Measurements from ENCODE around the gene ITIH2. TPM values are rescaled to one million over a fixed set of nuclear protein-coding genes. Genes with fewer than 3 reads are reported as not detected.
"Not testable (repeated sequence)": the region's sequence is repeated elsewhere in the genome, so short reads cannot be mapped to it uniquely, and the experiment has no call there.

ITIH2 gene
- under 1 TPM in 1 of 3 donors, not detected in 2; 0.05 TPM for polyA plus RNA-seq

DNA sequence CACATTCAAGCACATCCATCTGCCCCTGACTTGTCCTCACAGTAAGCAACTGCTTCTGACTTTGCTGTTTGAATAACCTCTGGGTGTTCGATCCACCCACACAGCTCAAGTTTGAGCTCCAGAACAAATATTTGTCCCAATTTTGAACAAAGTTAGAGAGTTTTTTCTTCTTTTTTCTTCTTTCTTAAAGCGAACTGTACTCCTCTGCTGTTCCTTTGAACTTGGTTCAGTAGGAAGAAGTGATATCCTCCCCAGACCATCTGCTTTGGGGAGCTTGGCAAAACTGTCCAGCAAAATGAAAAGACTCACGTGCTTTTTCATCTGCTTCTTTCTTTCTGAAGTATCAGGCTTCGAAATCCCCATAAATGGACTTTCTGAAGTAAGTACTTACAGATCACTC, at the start of gene ITIH2:
TSS of gene ITIH2 (plus strand) at position 177 of the 400 bp plus-strand sequence. CDS start at position 296, 119 bp downstream.
- H3K27ac ChIP-seq (ENCODE audit: low read depth, low read length) = no peak within 1 kb of the TSS
- 34 to 61% (median 50%) methylated on average over 4 of the region's 4 CpGs for WGBS, 3 donors

DNA sequence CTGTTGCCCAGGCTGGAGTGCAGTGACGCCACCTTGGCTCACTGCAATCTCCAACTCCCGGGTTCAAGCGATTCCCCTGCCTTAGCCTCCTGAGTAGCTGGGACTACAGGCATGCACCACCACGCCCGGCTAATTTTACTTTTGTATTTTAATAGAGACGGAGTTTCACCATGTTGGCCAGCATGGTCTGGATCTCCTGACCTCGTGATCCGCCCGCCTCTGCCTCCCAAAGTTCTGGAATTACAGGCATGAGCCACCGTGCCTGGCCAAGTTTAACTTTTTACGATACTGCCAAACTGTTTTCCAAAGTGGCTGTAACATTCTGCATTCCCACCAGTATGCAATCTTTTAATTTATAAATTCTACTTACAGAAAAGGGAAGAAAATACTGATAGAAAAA, 46.0 kb upstream of the ITIH2 start:
- 76 to 86% (median 78%) methylated on average over 11 of the region's 11 CpGs for WGBS, 3 donors
- not testable (repeated sequence) for H3K27ac ChIP-seq (ENCODE audit: low read depth, low read length)

DNA sequence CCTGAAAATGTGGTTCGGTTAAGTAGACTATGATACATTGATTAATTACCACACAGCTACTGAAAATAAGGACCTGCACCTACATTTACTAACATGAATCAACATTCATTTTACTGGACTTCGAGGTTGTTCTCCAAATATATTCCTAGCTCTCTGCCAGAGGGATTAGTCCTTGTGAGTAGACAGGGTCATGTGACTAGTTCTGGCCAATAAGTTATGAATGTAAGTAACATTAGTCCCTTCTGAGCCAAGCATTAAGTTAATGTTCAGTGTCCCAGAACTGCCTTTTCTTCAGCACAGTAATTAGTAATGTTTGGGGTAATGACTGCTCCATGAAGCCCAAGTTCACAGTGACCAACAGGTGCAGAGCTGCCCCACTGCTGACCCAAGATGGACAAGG, 45.6 kb upstream of the ITIH2 start:
- H3K27ac ChIP-seq (ENCODE audit: low read depth, low read length) = no peak overlapping the region
- 53 to 74% (median 65%) methylated on average over 2 of the region's 2 CpGs for WGBS, 3 donors

DNA sequence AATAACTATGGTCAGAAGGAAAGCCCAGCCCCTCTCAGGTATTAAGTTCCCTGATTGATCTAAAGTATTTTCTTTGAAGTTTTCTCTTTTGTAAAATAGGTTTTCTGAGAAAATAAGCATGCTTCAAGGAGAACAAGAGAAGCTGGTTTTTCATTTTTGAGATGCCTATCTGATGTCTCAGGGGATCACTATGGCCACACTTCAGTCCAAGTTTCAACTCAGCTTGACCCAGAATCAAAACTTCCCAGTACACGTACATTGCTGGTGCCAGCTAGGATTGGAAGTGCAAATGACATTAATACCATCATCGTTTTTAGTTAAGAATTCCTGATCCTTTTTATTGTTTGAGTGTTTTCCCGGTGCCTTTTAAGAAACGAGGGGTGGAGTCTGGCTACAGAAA, 43.6 kb upstream of the ITIH2 start:
- WGBS, 3 donors = 54 to 70% (median 60%) methylated on average over 4 of the region's 4 CpGs
- no peak overlapping the region for H3K27ac ChIP-seq (ENCODE audit: low read depth, low read length)

DNA sequence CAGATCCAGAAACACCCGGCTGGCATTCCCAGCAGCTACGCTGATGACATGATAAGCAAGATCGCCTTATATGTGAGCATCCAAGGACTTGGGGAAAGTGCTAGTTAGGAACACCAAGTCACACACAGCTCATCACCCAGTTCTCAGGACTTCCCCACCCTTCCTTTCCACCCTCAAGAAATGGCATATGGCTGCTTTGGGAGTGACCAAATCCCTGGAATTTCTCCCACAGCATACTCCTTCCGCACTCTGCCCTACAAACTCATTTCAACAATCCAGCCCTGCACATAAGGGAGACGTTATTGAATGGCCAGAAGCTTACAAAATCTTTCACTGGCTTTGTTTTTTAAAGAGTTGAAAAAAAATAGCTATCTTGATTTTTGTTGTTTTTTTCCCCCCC, 40.6 kb upstream of the ITIH2 start:
- no peak overlapping the region for H3K27ac ChIP-seq (ENCODE audit: low read depth, low read length)
- 69 to 80% (median 74%) methylated on average over 5 of the region's 5 CpGs for WGBS, 3 donors

DNA sequence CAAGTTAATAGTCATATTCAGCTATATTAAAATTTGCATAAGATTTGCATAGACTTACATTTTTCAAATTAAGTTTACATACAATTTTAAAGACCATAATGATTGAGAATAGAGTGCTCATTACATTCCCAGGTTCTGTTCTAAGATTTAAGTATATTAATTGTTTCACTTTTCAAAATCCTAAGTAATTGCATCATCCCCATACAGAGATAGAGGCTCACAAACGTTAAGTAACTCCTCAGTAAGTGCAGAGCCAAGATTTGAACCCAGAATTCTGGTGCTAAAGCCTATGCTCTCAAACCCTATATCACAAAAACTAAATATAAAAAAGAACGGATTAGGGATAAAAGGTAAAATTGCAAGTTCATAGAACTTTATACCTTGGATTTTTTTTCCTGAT, 38.4 kb upstream of the ITIH2 start:
- WGBS, 3 donors = 57 to 59% (median 58%) methylated on average over 2 of the region's 2 CpGs
- H3K27ac ChIP-seq (ENCODE audit: low read depth, low read length) = no peak overlapping the region

- 6 to 16% (median 11%) methylated on average over 6 of the region's 6 CpGs for WGBS, 3 donors
- H3K27ac ChIP-seq (ENCODE audit: low read depth, low read length) = no peak overlapping the region
Measured at GRCh38 chr10:7665767-7666166, 37.3 kb upstream of the ITIH2 start.

DNA sequence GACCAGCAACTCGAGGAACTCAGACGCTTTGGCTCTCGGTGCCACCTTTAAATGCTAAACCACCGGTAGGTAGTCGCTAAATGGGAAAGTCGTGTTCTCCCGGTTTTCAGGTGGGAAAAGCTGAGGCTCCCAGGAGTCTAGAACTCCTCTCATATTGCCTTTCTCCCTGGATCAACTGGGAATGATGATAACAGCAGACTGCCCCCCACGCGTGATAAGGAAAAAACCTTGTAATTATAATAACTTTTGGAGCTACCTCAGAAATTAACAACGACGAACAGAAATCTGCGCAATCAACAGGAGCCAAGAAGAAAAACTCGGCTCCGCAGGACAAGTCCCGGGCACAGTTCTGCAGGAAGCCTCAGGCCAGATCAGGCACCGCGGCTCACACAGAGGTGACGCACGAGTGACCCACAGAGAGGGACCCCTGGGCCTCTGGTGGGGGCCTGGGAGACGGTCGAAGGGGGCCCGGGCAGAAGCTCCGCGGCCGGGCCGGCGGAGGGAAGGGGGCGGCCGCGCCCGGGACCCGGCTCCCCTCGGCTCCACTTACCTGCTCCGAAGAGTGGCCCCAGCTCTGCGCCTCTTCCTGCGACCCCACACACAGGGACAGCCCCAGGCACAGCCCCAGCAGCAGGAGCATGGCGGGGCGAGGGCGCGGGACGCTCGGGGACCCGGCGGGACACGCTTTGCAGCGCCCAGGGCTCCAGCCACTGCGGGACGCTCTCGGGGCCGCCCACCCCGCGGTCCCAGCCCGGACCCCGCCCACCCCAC, 36.7 kb upstream of the ITIH2 start, which contains the start of gene ITIH5:
TSS of gene ITIH5 (minus strand) at position 714 of the 771 bp plus-strand sequence. CDS start at position 640, 74 bp downstream.
- no peak within 1 kb of the TSS for H3K27ac ChIP-seq (ENCODE audit: low read depth, low read length)
- 1 to 2% (median 2%) methylated on average over 40 to 54 of the region's 54 CpGs for WGBS, 3 donors

DNA sequence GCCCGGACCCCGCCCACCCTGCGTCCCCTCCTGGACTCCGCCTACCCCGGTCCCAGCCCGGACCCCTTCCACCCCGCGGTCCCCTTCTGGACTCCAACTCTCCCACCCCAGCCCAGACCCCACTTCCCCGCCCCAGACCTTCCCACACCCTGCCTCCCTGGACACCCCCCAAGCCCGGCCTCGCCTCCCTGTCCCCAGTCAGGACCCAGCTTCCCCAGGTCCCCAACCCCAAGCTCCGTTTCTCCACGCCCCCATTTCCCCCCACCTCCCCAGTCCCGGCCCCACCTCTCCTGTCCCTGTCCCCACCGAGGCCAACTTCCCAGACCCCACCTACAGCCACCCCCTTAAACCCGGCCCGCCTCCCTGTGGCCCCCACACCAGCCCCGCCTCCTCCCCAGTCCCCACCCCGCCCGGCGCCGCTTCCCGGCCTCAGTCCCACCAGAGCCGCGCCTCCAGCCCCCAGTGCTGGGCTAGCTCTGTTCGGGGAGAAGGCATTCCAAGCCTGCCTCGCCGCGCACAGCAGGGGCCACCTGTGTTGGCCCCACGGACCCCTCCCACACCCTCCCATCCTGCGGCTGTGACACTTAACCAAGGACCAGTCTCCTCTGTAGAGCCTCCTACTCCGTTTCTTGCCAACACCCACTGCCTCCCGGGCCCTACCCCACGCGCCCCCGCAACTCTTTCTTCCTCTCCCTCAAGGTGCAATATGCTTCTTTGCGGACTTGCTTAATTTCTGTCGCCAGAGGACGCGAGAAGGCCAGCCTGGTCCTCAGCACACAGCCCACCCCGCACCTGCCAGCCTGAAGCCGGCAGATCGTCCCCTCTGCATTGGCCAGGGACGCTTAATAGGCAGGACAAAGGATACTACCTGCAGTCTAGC, 35.6 kb upstream of the ITIH2 start:
- WGBS, 3 donors = 2 to 5% (median 4%) methylated on average over 28 to 44 of the region's 44 CpGs
- H3K27ac ChIP-seq (ENCODE audit: low read depth, low read length) = no peak overlapping the region

- H3K27ac ChIP-seq (ENCODE audit: low read depth, low read length) = no peak overlapping the region
- 63 to 92% (median 89%) methylated on average over 3 of the region's 3 CpGs for WGBS, 3 donors
Measured at GRCh38 chr10:7670157-7670556, 33.0 kb upstream of the ITIH2 start.

GRCh38 chr10:7672341-7673134, 30.6 kb upstream of the ITIH2 start:
- 61 to 87% (median 86%) methylated on average over 23 of the region's 23 CpGs for WGBS, 3 donors
- H3K27ac ChIP-seq (ENCODE audit: low read depth, low read length) = no peak overlapping the region

DNA sequence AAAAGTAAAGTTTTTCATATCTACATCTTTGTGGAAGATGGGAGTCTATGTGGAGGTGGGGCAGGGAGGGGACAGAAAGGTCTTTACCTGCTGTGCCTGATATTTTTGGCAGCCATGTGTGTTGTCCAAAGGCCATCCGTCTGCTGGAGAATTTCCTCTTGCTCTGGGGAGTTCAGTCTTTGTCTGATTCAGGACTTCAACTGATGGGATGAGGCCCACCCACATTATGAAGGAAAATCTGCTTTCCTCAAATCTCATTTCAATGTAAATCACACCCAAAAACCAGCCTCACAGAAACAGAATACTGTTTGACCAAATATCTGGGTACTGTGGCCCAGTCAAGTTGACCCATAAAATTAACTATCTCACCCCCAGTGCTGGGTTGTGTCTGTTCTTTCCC, 23.9 kb upstream of the ITIH2 start:
- 53 to 88% (median 70%) methylated on average over 1 of the region's 1 CpG for WGBS, 3 donors

DNA sequence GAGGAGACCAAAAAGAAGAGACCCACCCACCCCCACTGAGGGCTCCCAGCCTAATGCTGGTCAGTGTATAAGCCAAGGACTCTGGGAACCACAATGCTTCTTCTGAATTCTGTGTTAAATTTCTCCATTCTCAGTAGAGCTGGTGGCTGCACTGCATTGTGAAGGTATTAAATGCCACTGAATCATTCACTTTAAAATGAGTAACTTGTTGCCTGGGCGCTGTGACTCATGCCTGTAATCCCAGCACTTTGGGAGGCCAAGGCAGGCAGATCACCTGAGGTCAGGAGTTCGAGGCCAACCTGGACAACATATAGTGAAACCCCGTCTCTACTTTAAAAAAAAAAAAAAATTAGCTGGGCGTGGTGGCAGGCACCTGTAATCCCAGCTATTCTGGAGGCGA, 23.0 kb upstream of the ITIH2 start:
- H3K27ac ChIP-seq (ENCODE audit: low read depth, low read length) = not testable (repeated sequence)
- 64 to 84% (median 74%) methylated on average over 5 of the region's 5 CpGs for WGBS, 3 donors

More for the DNA sequence above, 23.9 kb upstream of the ITIH2 start:
- no peak overlapping the region for H3K27ac ChIP-seq (ENCODE audit: low read depth, low read length)

- 57 to 78% (median 78%) methylated on average over 13 of the region's 13 CpGs for WGBS, 3 donors
- H3K27ac ChIP-seq (ENCODE audit: low read depth, low read length) = no peak overlapping the region
Measured at GRCh38 chr10:7686351-7687171, 16.6 kb upstream of the ITIH2 start.

GRCh38 chr10:7687228-7687907, 15.7 kb upstream of the ITIH2 start:
- WGBS, 3 donors = 22 to 23% (median 23%) methylated on average over 20 of the region's 20 CpGs
- H3K27ac ChIP-seq (ENCODE audit: low read depth, low read length) = no peak overlapping the region

GRCh38 chr10:7689591-7689990, 13.5 kb upstream of the ITIH2 start:
- no peak overlapping the region for H3K27ac ChIP-seq (ENCODE audit: low read depth, low read length)

- WGBS, 3 donors = 59 to 84% (median 62%) methylated on average over 3 of the region's 3 CpGs
- not testable (repeated sequence) for H3K27ac ChIP-seq (ENCODE audit: low read depth, low read length)
Measured at GRCh38 chr10:7690885-7691597, 12.1 kb upstream of the ITIH2 start.

Data from adipose tissue (tissue), 3 donors.